ENCODE data around the gene SOX10. TPM values are rescaled to one million over a fixed set of nuclear protein-coding genes. Genes with fewer than 3 reads are reported as not detected.

The SOX10 gene
- total and polyA plus RNA-seq, 2 of the 13 experiments (the other 11 are each of a cell fraction or from before 2014, with no cell fraction given): not detected

GRCh38 chr22:37965940-37966664 is 18.3 kb downstream of the SOX10 start (continued):
- peak; percentile 30; the same call in 1 of the 2 replicates for TF ChIP-seq SPEN (CRISPR knock-in tag; IDR thresholded peaks at IDR 0.05; ENCODE audit: low read depth)
- no peak for TF ChIP-seq TAF15 (IDR thresholded peaks at IDR 0.05; ENCODE audit: low read depth, low read length, poor library complexity, severe bottlenecking)
- TF ChIP-seq SP4 (CRISPR knock-in tag; IDR thresholded peaks at IDR 0.05): no peak
- TF ChIP-seq HOXA3 (CRISPR knock-in tag; IDR thresholded peaks at IDR 0.05): peak; percentile 40
- no peak for TF ChIP-seq ZNF619 (CRISPR knock-in tag; IDR thresholded peaks at IDR 0.05)
- no peak for TF ChIP-seq ZFP41 (CRISPR knock-in tag; IDR thresholded peaks at IDR 0.05; ENCODE audit: borderline replicate concordance)
- TF ChIP-seq ZNF567 (CRISPR knock-in tag; IDR thresholded peaks at IDR 0.05; ENCODE audit: borderline replicate concordance): no peak
- TF ChIP-seq SATB2 (CRISPR knock-in tag; IDR thresholded peaks at IDR 0.05): no peak
- no peak for TF ChIP-seq SOX13 (IDR thresholded peaks at IDR 0.05)
- peak in 1 of 2 experiments; percentile 35; a peak in 1 of 4 replicates for TF ChIP-seq SOX13 (CRISPR knock-in tag; conservative IDR thresholded peaks at IDR 0.05 in 1 of 2, IDR thresholded peaks at IDR 0.05 in 1 of 2)
- peak; percentile 58; the same call in 1 of the 2 replicates for TF ChIP-seq FOXA3 (CRISPR knock-in tag; IDR thresholded peaks at IDR 0.05)
- peak; percentile 65; the same call in 1 of the 2 replicates for TF ChIP-seq EHMT2 (IDR thresholded peaks at IDR 0.05; ENCODE audit: borderline replicate concordance, low read depth, low read length)
- TF ChIP-seq DNMT1 (CRISPR knock-in tag; IDR thresholded peaks at IDR 0.05): peak; percentile 56; the same call in 1 of the 2 replicates
- TF ChIP-seq, protein P1, sequence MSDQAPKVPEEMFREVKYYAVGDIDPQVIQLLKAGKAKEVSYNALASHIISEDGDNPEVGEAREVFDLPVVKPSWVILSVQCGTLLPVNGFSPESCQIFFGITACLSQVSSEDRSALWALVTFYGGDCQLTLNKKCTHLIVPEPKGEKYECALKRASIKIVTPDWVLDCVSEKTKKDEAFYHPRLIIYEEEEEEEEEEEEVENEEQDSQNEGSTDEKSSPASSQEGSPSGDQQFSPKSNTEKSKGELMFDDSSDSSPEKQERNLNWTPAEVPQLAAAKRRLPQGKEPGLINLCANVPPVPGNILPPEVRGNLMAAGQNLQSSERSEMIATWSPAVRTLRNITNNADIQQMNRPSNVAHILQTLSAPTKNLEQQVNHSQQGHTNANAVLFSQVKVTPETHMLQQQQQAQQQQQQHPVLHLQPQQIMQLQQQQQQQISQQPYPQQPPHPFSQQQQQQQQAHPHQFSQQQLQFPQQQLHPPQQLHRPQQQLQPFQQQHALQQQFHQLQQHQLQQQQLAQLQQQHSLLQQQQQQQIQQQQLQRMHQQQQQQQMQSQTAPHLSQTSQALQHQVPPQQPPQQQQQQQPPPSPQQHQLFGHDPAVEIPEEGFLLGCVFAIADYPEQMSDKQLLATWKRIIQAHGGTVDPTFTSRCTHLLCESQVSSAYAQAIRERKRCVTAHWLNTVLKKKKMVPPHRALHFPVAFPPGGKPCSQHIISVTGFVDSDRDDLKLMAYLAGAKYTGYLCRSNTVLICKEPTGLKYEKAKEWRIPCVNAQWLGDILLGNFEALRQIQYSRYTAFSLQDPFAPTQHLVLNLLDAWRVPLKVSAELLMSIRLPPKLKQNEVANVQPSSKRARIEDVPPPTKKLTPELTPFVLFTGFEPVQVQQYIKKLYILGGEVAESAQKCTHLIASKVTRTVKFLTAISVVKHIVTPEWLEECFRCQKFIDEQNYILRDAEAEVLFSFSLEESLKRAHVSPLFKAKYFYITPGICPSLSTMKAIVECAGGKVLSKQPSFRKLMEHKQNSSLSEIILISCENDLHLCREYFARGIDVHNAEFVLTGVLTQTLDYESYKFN (CRISPR knock-in tag; conservative IDR thresholded peaks at IDR 0.05): peak; percentile 47; the same call in 1 of the 2 replicates
- TF ChIP-seq, protein P2, sequence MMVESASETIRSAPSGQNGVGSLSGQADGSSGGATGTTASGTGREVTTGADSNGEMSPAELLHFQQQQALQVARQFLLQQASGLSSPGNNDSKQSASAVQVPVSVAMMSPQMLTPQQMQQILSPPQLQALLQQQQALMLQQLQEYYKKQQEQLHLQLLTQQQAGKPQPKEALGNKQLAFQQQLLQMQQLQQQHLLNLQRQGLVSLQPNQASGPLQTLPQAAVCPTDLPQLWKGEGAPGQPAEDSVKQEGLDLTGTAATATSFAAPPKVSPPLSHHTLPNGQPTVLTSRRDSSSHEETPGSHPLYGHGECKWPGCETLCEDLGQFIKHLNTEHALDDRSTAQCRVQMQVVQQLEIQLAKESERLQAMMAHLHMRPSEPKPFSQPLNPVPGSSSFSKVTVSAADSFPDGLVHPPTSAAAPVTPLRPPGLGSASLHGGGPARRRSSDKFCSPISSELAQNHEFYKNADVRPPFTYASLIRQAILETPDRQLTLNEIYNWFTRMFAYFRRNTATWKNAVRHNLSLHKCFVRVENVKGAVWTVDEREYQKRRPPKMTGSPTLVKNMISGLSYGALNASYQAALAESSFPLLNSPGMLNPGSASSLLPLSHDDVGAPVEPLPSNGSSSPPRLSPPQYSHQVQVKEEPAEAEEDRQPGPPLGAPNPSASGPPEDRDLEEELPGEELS (CRISPR knock-in tag; IDR thresholded peaks at IDR 0.05): peak; percentile 52
- no peak for TF ChIP-seq FOXP1 (IDR thresholded peaks at IDR 0.05)
- TF ChIP-seq FOXP1 (CRISPR knock-in tag; IDR thresholded peaks at IDR 0.05): no peak
- TF ChIP-seq KDM1A (CRISPR knock-in tag; IDR thresholded peaks at IDR 0.05): no peak
- no peak for TF ChIP-seq FOXA1 (IDR thresholded peaks at IDR 0.05)
- peak; percentile 66 for TF ChIP-seq FOXA1 (CRISPR knock-in tag; IDR thresholded peaks at IDR 0.05)
- 0 out of 2 replicates have a peak, but pooled peaks have one; percentile 22 for TF ChIP-seq BCL6 (CRISPR knock-in tag; IDR thresholded peaks at IDR 0.05)
- TF ChIP-seq TEAD3 (CRISPR knock-in tag; optimal IDR thresholded peaks at IDR 0.05; ENCODE audit: borderline replicate concordance): peak; percentile 99
- no peak for TF ChIP-seq ZNF350 (CRISPR knock-in tag; IDR thresholded peaks at IDR 0.05; ENCODE audit: borderline replicate concordance, low read depth)

Data from HepG2 (cell line).